ENCODE data around the gene NARF. TPM values are rescaled to one million over a fixed set of nuclear protein-coding genes. Genes with fewer than 3 reads are reported as not detected.
"Not testable (repeated sequence)": the region's sequence is repeated elsewhere in the genome, so short reads cannot be mapped to it uniquely, and the experiment has no call there.

NARF gene
- total RNA-seq, 1 donor from 2014 or later: 184 TPM

DNA sequence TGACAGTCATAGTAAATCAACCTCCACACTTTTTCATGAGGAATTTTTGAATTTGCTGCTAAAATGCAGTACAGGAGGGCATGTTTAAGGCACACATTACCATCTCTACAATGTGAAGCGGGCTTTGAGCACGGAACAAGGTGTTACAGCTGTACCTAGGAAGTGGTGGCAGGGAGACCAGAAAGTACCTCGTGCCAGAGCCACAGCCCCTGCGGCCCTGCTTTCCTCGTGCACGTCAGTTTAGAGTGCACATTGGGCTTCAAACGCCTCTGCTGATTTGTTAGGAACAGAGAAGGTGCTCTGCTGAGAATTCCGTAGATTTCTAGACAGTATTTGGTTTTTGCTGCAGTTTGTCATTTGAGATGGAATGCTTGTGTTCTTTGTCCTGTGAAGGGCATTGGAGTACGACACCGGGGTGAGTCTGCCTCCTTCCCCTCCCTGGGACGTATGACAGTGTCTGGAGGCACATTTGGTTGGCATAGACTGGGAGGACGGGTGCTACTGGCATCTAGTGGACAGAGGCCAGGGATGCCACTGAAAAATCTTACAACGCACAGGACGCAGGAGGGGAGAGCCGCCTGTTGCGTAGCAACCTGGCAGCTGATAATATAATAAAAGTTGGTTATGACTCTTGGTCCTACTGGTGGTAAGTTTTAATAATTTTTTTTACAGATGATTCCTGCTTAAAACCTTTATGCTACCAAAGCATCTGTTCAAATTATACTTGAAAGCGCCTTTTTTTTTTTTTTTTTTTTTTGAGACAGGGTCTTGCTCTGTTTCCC is 70.1 kb downstream of the NARF start:
- intact Hi-C loops (cut with micrococcal nuclease): no loop called here

DNA sequence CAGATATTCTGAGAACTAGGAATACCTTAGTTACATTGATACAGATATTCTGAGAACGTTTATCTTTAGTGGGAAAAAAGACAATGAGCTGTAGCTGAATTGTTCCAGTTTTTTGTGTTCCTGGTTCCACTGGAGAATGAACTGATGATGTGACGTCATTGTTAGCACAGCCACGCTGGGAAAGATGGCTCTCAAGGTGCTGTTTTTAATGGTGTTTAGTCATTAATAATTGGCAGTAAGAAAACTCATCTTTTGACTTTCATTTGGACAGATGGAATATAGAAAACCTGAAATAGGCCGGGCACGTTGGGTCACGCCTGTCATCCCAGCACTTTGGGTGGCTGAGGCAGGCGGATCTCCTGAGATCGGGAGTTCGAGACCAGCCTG is 71.4 kb downstream of the NARF start:
- intact Hi-C loops (cut with micrococcal nuclease): no loop called here

DNA sequence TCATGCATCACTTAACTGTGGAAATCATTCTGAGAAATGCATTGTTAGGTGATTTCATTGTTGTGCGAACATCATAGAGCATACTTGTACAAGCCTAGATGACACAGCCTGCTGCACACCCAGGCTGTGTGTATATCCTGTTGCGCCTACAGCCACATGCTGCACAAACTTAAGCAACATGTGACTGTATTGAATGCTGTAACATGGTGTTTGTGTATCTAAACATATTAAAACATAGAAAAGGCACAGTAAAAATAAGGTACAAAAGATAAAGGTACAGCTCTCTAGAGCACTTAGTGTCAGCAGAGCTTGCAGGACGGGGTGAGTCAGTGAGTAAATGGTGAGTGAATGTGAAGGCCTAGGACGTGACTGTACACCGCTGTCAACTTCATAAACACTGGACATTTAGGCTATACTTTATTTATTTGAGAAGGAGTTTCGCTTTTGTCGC is 72.9 kb downstream of the NARF start:
- intact Hi-C loops (cut with micrococcal nuclease): no loop called here

DNA sequence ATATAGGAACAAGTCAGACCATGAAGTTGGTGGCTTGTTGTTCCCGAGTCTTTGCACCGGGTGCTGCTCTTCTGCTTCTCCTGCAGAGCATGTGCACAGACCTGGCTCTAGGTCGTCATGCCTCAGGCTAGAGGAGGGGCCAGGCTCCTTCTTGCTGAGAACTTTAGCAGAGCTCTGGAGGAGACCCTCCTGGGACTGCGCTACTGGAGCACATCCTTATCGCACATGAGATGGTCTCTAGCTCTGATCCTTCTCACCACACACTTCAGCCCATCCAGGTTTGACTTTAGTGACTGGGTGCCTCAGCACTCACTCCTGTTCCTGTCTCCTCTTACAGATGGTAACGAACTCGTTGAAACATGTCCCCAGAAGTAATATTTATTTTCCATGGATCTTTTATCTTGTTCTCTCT is 75.9 kb downstream of the NARF start:
- intact Hi-C loops (cut with micrococcal nuclease): no loop called here

GRCh38 chr17:82536512-82537201 is 78.1 kb downstream of the NARF start:
- intact Hi-C loops (cut with micrococcal nuclease): no loop called here

- intact Hi-C loops (cut with micrococcal nuclease): not testable (repeated sequence)
These were observed 78.7 kb downstream of the NARF start for GRCh38 chr17:82537228-82537627.

GRCh38 chr17:82539076-82539475 is 80.5 kb downstream of the NARF start:
- intact Hi-C loops (cut with micrococcal nuclease): not testable (repeated sequence)

Other genes with a start within 250 kb of the NARF start
- 75.3 and 77.8 TPM in 2 replicates for gene CCDC57, start 245.9 kb upstream of the NARF start, total RNA-seq
- 142 TPM in 2 replicates for gene SLC16A3, start 229.7 kb upstream of the NARF start, total RNA-seq
- gene CSNK1D, start 185.0 kb upstream of the NARF start, total RNA-seq: 160 and 167 TPM in 2 replicates
- 398 and 405 TPM in 2 replicates for gene CD7, start 141.1 kb upstream of the NARF start, total RNA-seq
- gene SECTM1, start 125.0 kb upstream of the NARF start, total RNA-seq: 9.9 and 12.2 TPM in 2 replicates
- 0.10 TPM in 1 of 2 replicates, not detected in the other for gene TEX19, start 99.5 kb upstream of the NARF start, total RNA-seq
- gene UTS2R, start 87.0 kb upstream of the NARF start, total RNA-seq: 0.15 TPM in 1 of 2 replicates, not detected in the other
- 59.1 and 60.3 TPM in 2 replicates for gene HEXD, start 40.4 kb upstream of the NARF start, total RNA-seq
- 24.7 and 29.2 TPM in 2 replicates for gene OGFOD3, start 40.2 kb upstream of the NARF start, total RNA-seq
- gene CYBC1, start 8.0 kb upstream of the NARF start, total RNA-seq: 362 and 372 TPM in 2 replicates
- 70.6 and 73.0 TPM in 2 replicates for gene FOXK2, start 61.0 kb downstream of the NARF start, total RNA-seq
- 37.0 and 43.7 TPM in 2 replicates for gene WDR45B, start 189.7 kb downstream of the NARF start, total RNA-seq
- 1.8 and 2.0 TPM in 2 replicates for gene RAB40B, start 240.0 kb downstream of the NARF start, total RNA-seq

Data from T-helper 1 cell treated with Interleukin-12 subunit alpha and Interleukin-12 subunit beta and Interleukin-4 antibody, amounts not matched to agents 30 ng/mL and 1 ng/mL, for 36 hours (primary cell).